Body of pancreas (tissue), 4 donors: Measurements from ENCODE around the gene ISG20.

Experiments
- POLR2A ChIP-seq, 3 donors: fragments of 450-650 bp; IDR thresholded peaks; one replicate each; pipeline ENCODE4 v1.6.1; 2016; ENCODE audit warnings: antibody characterized with exemption in 3 of 3, mild to moderate bottlenecking in 2 of 3
- TF ChIP-seq, protein P1 (sequence below), 7 experiments: fragments of 450-650 bp in 4 of 7; fragments of 200-600 bp in 3 of 7; sonication (generic) in 3 of 7; IDR thresholded peaks; one replicate each; pipeline ENCODE4 v1.5.1; 2016 to 2019; ENCODE audit warnings: antibody characterized with exemption in 7 of 7

GRCh38 chr15:88652456-88653199 lies 13.8 kb downstream of the ISG20 start:
- TF ChIP-seq, protein P1, sequence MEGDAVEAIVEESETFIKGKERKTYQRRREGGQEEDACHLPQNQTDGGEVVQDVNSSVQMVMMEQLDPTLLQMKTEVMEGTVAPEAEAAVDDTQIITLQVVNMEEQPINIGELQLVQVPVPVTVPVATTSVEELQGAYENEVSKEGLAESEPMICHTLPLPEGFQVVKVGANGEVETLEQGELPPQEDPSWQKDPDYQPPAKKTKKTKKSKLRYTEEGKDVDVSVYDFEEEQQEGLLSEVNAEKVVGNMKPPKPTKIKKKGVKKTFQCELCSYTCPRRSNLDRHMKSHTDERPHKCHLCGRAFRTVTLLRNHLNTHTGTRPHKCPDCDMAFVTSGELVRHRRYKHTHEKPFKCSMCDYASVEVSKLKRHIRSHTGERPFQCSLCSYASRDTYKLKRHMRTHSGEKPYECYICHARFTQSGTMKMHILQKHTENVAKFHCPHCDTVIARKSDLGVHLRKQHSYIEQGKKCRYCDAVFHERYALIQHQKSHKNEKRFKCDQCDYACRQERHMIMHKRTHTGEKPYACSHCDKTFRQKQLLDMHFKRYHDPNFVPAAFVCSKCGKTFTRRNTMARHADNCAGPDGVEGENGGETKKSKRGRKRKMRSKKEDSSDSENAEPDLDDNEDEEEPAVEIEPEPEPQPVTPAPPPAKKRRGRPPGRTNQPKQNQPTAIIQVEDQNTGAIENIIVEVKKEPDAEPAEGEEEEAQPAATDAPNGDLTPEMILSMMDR (IDR thresholded peaks at IDR 0.05), result no peak
- no peak for TF ChIP-seq POLR2A (IDR thresholded peaks at IDR 0.05)
